ENCODE measurements around the gene LUC7L3. TPM values are rescaled to one million over a fixed set of nuclear protein-coding genes. Genes with fewer than 3 reads are reported as not detected.

LUC7L3 gene
- total and polyA plus RNA-seq, 2 donors (not counting 3 experiments of a cell fraction or from before 2014, with no cell fraction given): 70.9 to 113 TPM

- Histone ChIP-seq H3K27me3 (ENCODE audit: control insufficient read depth in 2 of 2, insufficient read depth in 2 of 2, low read length in 2 of 2) (no peaks in the 10 kb centered on the region), H3K9ac (replicated peaks; ENCODE audit: extremely low read depth, insufficient read depth, low read length) (no peak overlapping the region), H3K36me3 (ENCODE audit: control insufficient read depth in 2 of 2, extremely low read depth in 1 of 2, insufficient read depth in 2 of 2, low read length in 2 of 2) (no peaks in the 10 kb centered on the region), H3K79me2 (ENCODE audit: control insufficient read depth, insufficient read depth, low read length) (no peaks in the 10 kb centered on the region), H4K20me1 (replicated peaks; ENCODE audit: control insufficient read depth, extremely low read depth, insufficient read depth, low read length) (no peaks in the 10 kb centered on the region), H3K4me3 (replicated peaks in 1 of 3; ENCODE audit: insufficient read depth in 1 of 3, low read depth in 1 of 3, low read length in 3 of 3) (no peak overlapping the region), H3K9me1 (replicated peaks; ENCODE audit: control insufficient read depth, extremely low read depth, insufficient read depth, low read length) (no peaks in the 10 kb centered on the region), H3K4me1 (ENCODE audit: control insufficient read depth, extremely low read depth, insufficient read depth, low read length) (peaks cover 14% of the 10 kb centered on the region), H3K4me2 (ENCODE audit: insufficient read depth, low read length) (no peak overlapping the region), H2AFZ (ENCODE audit: low read depth, low read length) (no peak overlapping the region), H3K9me3 (replicated peaks; ENCODE audit: control insufficient read depth, insufficient read depth, low read length) (no peaks in the 10 kb centered on the region), H3K27ac (ENCODE audit: insufficient read depth, low read depth, low read length) (no peak overlapping the region)
- CTCF ChIA-PET: interaction anchor here (2.1 to 2.7 kb wide), 2 partner anchors 11 to 41 kb away, joined by 9 read pairs; no protein-coding TSS in a partner anchor
- POLR2A ChIA-PET: no interaction called here
- intact Hi-C loops (cut with micrococcal nuclease) (no loop called here), dilution Hi-C loops (cut with MboI; ENCODE audit: extremely low pct_ligation_motif_present, low sequenced_read_pairs) (no loop called here)
- TF ChIP-seq POLR2AphosphoS5 (IDR thresholded peaks at IDR 0.05; ENCODE audit: insufficient read depth, low read depth, low read length): no peak
- TF ChIP-seq FOS (IDR thresholded peaks at IDR 0.05; ENCODE audit: borderline replicate concordance, insufficient read depth, low read length): no peak
- TF ChIP-seq POLR2A (IDR thresholded peaks at IDR 0.05; ENCODE audit: low read depth, low read length): no peak
- no peak for TF ChIP-seq CTCF (IDR thresholded peaks at IDR 0.05; ENCODE audit: extremely low read depth in 1 of 2, insufficient read depth in 1 of 2, low read depth in 1 of 2, low read length in 2 of 2)
- TF ChIP-seq GATA2 (IDR thresholded peaks at IDR 0.05; ENCODE audit: insufficient read depth, insufficient read length, low read depth, low read length): no peak
- TF ChIP-seq EZH2 (IDR thresholded peaks at IDR 0.05; ENCODE audit: borderline replicate concordance, low read depth, low read length, severe bottlenecking): no peak
- no peak for TF ChIP-seq MYC (IDR thresholded peaks at IDR 0.05; ENCODE audit: low read depth, low read length)
- no peak for TF ChIP-seq JUN (IDR thresholded peaks at IDR 0.05; ENCODE audit: borderline replicate concordance, insufficient read depth, insufficient read length, low read depth)
- TF ChIP-seq MAX (IDR thresholded peaks at IDR 0.05; ENCODE audit: insufficient read depth, insufficient read length): no peak
- DNase-seq (ENCODE audit: low read depth, low spot score): no peak
- no peak for FAIRE-seq
- BruUV-seq (replicated peaks): no TSS peak
Observed at GRCh38 chr17:50672071-50672470, 47.3 kb upstream of the LUC7L3 start.
